Pulmonary artery endothelial cell (primary cell): Measurements from ENCODE around the gene SERPINA1. TPM values are rescaled to one million over a fixed set of nuclear protein-coding genes. Genes with fewer than 3 reads are reported as not detected.

Experiments used
- DNase-seq: peaks from one replicate; pipeline ENCODE4 v3.0.0-alpha.2; 2011; ENCODE audit warnings: low read depth, low spot score
- total RNA-seq: library from RNA; depleted of rRNA; stranded (reverse); fragments of >200 nt; gene quantifications from 2 replicates; pipeline ENCODE4 v1.2.3, GENCODE V29; 2014

SERPINA1 gene
- total RNA-seq, 1 donor from 2014 or later, result not detected

DNA sequence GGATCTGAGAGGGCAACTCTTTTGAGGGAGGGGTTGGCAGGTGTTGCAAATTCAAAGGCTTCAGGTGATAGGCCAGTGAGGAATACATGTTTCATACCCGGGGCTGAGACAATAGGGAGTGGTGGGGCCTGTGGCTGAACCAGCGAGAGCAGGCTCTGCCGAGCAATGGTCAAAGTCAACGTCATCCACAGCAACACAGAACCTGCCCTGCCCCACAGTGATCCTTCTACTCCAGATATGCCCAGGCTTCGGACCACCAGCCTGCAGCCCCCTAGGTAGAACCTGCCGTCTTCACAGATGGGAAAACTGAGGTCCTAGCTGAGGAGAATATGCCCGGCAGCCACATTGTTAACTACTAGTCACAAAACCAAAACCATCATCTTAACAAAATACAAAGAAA lies 4.1 kb downstream of the SERPINA1 start:
- no peak for DNase-seq

DNA sequence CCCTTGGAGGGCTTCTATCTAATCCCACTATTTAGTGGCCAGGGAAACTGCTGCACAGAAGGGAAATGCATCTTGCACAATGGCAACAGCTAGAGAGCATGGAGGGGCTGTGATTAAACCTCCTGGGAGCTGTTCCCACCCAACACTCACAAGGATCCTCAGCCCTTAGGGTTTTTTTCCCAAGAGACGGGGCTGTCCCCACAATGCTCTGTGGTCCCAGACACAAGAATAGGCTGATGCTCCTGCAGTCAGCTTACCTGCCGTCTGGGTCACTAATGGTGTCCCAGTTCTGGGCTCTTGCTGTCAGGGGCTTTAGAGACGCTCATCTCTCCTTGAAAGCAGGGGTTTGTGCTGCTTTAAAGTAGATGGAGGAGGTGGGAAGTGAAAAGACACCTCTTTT lies 4.6 kb downstream of the SERPINA1 start:
- DNase-seq, result no peak

DNA sequence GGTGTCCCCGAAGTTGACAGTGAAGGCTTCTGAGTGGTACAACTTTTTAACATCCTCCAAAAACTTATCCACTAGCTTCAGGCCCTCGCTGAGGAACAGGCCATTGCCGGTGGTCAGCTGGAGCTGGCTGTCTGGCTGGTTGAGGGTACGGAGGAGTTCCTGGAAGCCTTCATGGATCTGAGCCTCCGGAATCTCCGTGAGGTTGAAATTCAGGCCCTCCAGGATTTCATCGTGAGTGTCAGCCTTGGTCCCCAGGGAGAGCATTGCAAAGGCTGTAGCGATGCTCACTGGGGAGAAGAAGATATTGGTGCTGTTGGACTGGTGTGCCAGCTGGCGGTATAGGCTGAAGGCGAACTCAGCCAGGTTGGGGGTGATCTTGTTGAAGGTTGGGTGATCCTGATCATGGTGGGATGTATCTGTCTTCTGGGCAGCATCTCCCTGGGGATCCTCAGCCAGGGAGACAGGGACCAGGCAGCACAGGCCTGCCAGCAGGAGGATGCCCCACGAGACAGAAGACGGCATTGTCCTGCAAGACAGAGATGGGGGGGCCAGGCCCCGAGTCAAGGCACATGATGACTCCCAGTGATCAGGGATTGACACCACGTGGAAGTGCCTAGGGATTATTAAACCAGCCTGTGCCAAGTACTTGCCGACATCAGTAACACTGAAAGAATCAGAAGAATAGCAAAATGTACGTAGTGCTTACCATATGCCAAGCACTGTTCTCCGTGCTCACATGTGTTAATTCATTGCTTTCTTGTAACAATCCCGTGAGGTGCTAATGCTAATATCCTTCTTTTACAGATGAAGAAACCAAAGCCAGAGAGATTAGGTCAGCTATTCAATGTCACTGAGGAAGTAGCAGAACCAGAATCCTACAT lies 5.4 kb downstream of the SERPINA1 start:
- DNase-seq, result no peak

DNA sequence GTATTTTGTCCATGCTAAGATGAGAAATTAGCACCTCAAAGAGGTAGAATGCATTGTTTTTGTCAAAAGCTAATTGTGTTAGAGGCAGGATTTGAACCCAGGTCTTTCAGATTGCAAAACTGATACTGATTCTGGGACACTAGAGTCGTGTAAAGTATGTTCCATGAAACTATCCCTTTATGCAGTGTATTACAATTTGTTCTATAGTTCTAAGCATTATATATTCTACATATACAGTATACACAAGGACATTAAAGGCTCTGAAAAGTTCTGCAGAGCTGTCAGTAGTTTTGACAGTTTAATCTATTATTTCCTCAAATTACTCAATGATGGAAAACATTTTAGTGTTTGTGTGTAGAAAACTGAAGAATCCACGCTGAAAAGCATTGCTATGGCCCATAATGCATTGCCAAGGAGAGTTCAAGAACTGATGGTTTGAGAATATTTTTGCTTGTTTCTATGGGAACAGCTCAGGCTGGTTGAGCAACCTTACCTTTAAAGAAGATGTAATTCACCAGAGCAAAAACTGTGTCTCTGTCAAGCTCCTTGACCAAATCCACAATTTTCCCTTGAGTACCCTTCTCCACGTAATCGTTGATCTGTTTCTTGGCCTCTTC lies 6.2 kb downstream of the SERPINA1 start:
- DNase-seq, result no peak

DNA sequence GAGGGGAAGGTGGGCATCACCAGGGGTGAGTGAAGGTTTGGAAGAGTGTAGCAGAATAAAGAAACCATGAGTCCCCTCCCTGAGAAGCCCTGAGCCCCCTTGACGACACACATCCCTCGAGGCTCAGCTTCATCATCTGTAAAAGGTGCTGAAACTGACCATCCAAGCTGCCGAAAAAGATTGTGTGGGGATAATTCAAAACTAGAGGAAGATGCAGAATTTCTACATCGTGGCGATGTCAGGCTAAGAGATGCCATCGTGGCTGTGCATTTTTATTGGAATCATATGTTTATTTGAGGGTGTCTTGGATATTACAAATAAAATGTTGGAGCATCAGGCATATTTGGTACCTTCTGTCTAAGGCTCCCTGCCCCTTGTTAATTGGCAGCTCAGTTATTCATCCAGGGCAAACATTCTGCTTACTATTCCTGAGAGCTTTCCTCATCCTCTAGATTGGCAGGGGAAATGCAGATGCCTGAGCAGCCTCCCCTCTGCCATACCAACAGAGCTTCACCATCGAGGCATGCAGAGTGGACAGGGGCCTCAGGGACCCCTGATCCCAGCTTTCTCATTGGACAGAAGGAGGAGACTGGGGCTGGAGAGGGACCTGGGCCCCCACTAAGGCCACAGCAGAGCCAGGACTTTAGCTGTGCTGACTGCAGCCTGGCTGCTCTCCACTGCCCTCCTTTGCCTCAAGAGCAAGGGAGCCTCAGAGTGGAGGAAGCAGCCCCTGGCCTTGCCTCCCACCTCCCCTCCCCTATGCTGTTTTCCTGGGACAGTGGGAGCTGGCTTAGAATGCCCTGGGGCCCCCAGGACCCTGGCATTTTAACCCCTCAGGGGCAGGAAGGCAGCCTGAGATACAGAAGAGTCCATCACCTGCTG lies 7.0 kb downstream of the SERPINA1 start:
- DNase-seq, result no peak

DNA sequence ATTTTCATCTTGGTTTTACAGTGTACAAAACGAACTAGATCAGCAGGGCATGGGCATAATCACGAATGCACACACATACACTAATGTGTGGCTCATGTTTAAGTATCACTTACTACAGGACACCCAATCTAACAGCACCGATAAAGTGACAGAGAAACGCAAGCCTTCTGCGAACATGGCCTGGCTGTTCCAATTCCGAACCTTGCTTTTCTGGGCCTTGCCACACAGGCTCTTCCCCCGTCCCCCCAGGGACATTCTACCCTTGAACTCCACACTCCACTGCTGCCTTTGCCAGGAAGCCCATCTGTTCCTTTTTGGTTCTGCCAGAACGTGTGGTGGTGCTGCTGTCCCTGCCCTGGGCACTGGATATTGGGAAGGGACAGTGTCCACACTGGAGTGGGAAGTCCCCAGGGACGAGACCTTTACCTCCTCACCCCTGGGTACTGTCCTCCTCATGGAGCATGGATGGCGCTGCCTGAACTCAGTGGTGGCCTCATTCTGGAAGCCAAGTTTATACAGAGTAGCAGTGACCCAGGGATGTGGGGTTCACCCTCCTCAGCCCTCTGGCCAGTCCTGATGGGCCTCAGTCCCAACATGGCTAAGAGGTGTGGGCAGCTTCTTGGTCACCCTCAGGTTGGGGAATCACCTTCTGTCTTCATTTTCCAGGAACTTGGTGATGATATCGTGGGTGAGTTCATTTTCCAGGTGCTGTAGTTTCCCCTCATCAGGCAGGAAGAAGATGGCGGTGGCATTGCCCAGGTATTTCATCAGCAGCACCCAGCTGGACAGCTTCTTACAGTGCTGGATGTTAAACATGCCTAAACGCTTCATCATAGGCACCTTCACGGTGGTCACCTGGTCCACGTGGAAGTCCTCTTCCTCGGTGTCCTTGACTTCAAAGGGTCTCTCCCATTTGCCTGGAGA lies 7.9 kb downstream of the SERPINA1 start:
- DNase-seq, result no peak

DNA sequence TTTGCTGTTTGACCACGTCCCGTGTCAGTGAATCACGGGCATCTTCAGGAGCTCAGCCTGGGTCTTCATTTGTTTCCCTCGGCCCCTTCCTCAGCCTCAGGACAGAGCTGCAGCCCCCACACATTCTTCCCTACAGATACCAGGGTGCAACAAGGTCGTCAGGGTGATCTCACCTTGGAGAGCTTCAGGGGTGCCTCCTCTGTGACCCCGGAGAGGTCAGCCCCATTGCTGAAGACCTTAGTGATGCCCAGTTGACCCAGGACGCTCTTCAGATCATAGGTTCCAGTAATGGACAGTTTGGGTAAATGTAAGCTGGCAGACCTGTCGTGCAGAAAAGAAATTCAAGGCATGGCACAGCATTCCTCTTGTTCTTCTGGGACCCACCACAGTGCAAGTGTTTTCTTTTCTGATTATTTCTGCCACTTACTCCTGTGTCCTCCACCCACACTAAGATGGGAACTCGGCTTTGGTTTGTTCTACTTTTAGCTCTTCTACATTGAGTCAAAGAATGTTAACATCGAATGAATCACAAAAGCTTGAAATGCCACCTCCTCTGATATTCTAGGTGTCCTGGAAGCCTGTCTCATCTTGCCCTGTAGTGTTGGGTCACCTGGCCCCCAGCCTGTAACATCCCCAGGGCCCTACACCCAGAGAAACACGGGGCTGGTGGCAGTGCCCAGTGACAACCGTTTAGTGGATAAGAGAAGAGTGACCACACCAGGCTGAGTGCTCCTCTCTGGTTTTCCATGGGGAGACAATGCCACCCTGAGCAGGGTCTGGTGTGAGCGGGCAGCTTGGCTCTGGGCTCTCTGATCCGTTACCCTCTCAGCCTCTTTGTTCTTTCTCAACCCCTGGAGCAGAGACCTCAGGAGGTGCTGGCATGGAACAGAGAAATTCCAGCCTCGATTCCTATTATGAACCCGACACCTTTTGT lies 8.8 kb downstream of the SERPINA1 start:
- DNase-seq, result no peak

DNA sequence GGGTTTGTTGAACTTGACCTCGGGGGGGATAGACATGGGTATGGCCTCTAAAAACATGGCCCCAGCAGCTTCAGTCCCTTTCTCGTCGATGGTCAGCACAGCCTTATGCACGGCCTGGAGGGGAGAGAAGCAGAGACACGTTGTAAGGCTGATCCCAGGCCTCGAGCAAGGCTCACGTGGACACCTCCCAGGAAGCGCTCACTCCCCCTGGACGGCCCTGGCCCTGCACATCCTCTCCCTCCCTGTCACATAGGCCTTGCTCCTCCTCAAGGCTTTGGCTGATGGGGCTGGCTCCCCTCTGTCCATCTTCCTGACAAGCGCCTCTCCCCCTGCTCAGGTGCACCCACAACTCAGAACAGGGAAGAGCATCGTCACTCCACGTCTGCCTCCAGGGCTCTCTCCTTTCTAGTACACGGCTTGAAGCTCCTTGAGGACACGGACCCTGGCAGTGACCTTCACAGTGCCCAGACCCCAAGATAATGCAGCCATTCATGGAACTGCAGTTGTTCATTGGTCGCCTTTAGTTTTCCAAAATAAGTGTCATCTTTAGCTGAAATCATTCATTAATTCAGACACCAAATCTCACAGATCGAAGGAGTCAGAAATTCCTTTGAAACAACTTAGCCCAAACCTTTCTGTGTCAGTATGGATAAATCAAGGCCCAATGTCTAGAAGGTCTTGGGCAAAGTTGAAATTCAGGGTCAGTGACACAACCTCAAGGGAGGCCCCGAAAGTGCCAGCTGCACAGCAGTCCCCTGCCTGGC lies 9.7 kb downstream of the SERPINA1 start:
- no peak for DNase-seq

DNA sequence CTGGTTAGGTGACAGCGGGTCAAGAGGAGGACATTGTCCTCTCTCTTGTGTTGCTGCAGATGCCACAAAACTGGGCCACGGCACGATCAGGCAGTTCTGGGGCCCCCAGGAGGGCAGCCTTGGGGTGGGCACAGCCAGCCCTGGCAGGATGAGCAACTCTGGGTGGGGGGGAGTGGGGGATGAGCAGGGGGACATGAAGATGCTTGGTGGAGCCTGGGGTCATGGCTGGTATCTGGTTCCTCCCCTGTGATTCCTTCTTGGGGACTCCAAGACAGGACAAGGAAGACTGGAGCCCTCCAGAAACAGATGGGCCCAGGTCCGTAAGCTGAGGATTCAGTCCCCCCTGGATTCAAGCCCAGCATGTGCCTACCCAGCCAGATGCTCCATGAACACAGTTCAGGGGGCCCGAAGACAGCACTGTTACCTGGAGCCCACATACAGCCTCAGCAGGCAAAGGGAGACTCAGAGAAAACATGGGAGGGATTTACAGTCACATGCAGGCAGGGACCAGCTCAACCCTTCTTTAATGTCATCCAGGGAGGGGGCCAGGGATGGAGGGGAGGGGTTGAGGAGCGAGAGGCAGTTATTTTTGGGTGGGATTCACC lies 10.4 kb downstream of the SERPINA1 start:
- no peak for DNase-seq

DNA sequence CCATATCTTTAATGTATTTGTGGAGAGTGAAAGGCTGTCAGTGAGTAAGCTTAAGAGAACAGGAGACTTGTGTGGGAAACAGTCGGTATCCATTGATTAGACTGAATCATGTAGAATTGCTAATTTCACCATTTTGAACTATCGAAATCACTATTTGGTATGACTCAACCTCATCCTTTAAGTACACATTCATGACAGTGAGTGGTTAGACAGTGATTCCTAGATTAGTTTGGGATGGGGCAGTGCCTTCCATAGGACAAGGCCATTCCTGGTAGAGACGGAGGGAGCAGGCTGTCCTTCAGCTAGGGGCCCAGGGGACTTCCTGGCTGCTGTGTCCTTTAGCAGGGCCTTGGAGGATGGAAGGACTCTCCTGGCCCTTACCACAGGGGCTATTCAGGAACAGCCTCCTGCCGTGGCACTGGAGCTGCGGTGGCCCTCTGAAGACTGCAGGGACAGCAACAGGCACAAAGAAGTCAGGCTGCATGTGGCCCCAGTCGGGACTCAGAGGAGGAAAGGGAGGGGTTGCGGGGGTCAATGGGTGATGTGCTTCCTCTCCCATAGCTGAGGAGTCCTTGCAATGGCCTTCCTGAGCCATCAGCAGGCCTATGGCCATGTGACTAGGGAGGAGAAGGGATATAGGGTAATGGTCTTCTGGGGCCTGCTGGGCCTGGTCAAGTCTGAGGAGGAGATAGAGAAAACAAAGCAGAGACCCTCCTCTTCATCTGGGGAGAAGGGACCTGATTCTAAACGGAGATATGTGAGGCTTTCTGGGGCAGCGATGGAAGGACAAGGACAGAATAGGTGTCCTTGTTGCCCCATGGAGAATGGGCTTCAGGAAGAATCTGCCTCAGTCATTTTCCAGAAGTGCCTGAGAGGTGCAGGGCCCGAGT lies 11.2 kb downstream of the SERPINA1 start:
- DNase-seq, result no peak

DNA sequence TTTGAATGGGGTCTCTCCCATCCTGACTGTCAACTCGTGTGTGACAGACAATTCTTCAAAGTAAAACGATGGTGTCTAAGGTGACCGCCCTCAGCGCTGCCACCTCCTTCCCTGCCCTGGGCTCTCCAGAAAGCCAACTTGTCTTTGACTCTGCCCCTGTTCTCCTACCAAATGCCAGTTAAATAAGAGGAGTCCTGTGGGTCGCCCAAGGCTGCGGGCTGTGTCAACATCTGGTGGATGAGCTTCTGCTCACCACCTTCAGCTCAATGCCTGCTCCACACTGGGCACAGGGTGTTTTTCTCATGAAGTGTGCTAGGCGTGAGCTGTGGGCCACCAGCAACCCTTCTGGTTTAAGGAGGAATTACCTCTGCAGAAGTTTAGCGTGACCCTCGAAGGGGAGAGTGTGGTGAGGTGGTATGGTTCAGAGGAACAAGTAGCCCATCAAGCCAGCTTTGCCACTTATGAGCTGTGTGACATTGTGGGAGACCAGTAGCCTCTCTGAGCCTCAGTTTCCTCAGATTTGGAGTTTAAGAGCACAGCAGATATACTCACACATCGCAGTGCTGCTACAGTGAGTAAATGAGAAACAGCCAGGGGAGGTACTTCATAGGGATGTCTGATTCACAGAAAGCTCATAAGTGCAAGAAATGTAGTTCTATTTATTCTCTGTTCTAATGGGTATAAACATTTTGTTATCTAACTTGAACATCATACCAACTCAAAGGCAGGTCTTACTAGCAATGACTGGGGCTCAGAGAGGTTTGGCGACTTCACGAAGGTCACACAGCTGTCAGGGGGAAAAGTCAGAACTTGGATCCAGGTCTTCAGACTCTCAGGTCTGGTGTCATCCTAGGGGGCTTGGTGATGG lies 12.1 kb downstream of the SERPINA1 start:
- no peak for DNase-seq

DNA sequence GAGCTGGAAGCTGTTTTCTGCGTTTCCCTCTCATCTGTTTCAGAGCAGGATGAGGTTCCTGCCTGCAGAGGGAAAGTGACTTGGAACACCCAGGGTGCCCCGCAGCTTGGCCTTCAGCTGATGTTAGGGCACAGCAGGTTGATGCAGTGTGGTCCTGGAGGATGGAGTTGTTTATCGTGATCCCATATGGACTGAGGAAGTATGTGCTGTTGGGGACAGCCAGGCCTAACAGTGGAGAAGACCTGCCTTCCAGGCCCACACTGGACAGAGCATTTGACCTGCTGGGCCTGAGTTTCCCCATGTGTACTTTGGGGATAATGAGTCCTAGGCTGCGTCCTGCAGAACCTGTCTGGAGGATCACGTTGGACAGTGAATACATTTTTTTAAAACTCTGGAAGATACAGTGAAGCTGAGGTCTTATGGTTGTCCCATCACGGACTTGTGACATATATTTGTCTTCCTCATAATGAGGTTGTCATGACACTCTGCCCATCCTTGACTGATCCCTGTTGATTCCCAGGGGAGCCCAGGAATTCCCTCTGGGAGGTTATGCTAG lies 12.8 kb downstream of the SERPINA1 start:
- DNase-seq, result no peak

DNA sequence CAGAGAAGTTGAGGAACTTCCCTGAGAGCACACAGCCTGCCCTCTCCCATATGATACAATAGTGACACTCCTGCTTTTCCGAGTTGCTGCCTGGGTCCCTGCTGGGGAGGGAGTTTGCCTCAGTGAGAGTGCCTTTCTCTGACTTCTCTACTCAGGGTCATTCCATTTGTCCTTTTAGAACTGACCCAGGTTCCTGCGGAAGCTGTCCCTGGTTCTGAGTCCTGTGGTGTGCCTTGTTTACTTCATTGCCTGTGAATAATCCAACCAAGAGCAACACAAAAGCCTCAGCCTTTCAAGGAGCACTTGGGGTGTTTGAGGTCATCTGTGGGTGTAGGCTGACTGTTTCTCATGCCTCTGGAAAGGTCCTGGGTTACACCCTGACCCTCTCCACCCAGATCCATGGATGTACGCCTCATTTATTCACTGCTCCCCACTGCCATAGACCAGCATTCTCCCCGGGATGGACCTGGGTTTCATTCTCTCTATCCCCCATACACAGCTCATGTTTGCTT lies 13.6 kb downstream of the SERPINA1 start:
- no peak for DNase-seq

DNA sequence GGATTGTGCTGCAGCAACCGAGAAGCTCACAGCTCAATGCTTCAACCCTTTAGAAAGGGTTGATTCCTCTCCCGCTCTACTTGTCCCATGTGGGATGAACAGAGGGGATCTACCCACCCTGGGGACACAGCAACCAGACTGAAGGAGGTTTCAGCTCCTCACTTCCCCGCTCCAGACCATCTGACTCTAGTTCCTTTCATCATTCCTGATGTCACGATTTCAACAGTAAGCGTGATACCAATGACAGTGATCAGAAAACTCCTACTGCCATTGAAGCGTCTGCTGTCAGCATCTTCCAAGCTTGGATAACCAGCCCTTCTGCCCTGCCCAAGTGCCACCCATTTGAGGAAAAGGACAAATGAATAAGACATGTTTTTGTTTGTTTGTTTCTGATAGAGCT lies 14.3 kb downstream of the SERPINA1 start:
- no peak for DNase-seq

DNA sequence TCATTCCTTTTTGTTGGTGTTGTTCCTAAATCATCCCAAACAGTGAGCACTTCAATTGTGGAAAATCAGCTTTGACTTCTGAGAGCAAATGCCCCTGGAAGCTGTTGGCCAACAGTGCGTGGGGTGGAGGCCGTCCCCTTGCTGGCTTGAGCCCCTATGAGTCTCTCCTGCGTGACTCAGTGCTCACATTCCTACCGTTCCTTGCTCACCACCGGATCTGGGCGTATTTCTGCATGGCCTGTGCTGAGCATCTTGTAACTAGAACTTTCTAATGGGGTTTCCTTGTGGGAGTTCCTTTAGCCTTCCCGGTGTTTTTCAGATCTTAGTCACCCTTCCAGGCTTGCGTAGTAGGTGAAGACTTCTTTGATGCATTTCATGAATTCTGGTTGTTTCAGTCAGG lies 14.7 kb downstream of the SERPINA1 start:
- no peak for DNase-seq

DNA sequence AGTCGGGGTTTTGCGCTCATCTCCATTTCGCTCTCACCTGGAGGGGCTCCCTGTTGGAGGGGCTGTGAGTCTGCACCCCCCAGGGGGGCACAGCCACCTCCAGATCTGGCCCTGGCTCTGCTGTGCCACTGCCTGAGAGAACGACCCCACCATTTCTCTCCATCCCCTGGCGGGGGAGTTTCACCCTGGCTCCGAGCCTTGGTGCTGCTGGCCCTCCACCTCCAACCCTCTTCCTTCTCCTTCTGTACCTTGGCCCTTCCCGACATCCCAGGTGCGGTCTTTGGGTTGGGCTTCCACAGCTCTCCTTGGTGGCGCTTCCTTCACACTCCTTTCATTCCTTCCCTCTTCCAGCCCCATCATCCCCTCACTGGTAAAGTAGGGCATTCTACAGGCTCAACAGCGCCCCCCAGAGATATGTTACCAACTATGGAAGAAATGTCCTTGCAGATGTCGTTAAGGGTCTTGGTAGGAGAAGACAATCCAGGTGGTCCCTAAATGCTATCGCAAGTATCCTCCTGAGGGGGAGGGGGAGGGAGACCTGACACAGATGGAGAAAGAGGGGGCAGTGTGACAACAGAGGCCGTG lies 16.3 kb downstream of the SERPINA1 start:
- no peak for DNase-seq
